Activated CD8-positive, alpha-beta memory T cell treated with anti-CD3 and anti-CD28 coated beads, Interleukin-2, amount 10 ng/mL, durations not matched to agents 7 days and 5 days (primary cell): Measurements from ENCODE around the gene MSRB1. TPM values are rescaled to one million over a fixed set of nuclear protein-coding genes. Genes with fewer than 3 reads are reported as not detected.

Experiments
- ATAC-seq: fragments of 150-1000 bp; cut with Tn5 transposase; one replicate; pipeline ENCODE4 v1.10.0; 2021; ENCODE audit warnings: moderate library complexity
- CTCF ChIA-PET: fragments of 350-600 bp; sonication (Branson Sonifier 250); formaldehyde crosslinking; loops from one replicate; lab custom pipeline; 2021; ENCODE audit warnings: antibody characterized with exemption; lab: Charles Lee
- DNase-seq: peaks from one replicate; pipeline ENCODE4 v3.0.0-alpha.2; 2020
- H3K27ac Mint-ChIP-seq: one replicate; pipeline ENCODE4 v1.8.0; 2021; ENCODE audit warnings: mild to moderate bottlenecking, mixed read lengths
- H3K27me3 Mint-ChIP-seq: one replicate; pipeline ENCODE4 v1.8.0; 2021; ENCODE audit warnings: mixed read lengths
- H3K36me3 Mint-ChIP-seq: one replicate; pipeline ENCODE4 v1.8.0; 2021; ENCODE audit warnings: mild to moderate bottlenecking, mixed read lengths
- H3K4me1 Mint-ChIP-seq: one replicate; pipeline ENCODE4 v1.8.0; 2021; ENCODE audit warnings: mixed read lengths
- H3K4me3 Mint-ChIP-seq: one replicate; pipeline ENCODE4 v1.8.0; 2021; ENCODE audit warnings: mild to moderate bottlenecking, moderate library complexity, mixed read lengths
- H3K9me3 Mint-ChIP-seq: one replicate; pipeline ENCODE4 v1.8.0; 2022; ENCODE audit warnings: low read depth, mixed read lengths
- total RNA-seq, 2 experiments: library from RNA; stranded (reverse); gene quantifications; one replicate each; pipeline ENCODE4 v1.2.3, GENCODE V29; 2021

The MSRB1 gene
- total RNA-seq, 2 experiments from 2014 or later, result 14.5 to 19.8 TPM

DNA sequence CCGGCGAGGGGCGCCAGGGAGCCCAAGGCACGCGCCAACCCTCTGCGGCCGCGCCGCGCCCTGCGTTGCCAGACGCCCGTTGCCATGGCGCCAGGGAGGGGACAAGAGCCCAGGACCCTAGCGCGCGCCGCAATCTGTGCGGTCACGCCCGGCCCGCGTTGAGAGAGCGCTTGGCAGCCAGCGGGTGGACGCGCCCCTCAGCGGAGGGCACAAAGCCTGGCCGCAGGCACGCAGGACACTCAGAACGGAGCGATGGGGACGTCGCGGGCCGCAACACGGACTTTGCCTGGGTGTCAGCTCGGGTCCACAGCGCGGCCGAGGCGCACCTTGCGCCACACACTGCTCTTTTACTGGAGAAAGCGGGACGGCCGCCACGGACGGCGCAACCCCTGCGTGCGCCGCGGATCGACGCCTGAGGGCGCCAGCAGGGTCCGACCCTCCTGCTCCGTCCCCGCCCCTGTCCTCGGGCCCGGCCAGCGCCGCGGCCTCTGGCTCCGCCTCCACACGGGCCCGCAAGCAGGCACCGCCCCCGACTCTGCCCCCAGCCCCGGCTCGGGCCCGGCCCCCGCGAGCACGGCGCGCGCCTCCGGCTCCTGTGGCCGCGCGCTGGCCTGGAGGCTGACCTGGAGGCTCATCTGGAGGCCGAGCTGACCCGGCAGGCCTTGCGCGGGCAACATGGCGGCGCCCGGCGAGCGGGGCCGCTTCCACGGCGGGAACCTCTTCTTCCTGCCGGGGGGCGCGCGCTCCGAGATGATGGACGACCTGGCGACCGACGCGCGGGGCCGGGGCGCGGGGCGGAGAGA, 40.7 kb upstream of the MSRB1 start, which contains the start of gene GFER:
Gene GFER, plus strand, starts transcription at position 650 of the 803 bp plus-strand sequence. Its CDS starts 26 bp downstream, at position 676.
- CTCF ChIA-PET, result interaction anchor here (1.1 to 4.5 kb wide), 8 partner anchors 9 to 169 kb away, joined by 3 to 22 read pairs (median 4); partner anchors contain the start of genes RPS2 and TBL3
- Mint-ChIP-seq H3K9me3 (no peaks in the 10 kb centered on the region), H3K4me1 (peaks cover 13% of the 10 kb centered on the region), H3K4me3 (peak within 1 kb of the TSS; percentile 83), H3K36me3 (peaks cover 8% of the 10 kb centered on the region), H3K27me3 (peaks cover 42% of the 10 kb centered on the region), H3K27ac (peak within 1 kb of the TSS; percentile 36)
- ATAC-seq, result peak; percentile 90
- peak; percentile 84 for DNase-seq

DNA sequence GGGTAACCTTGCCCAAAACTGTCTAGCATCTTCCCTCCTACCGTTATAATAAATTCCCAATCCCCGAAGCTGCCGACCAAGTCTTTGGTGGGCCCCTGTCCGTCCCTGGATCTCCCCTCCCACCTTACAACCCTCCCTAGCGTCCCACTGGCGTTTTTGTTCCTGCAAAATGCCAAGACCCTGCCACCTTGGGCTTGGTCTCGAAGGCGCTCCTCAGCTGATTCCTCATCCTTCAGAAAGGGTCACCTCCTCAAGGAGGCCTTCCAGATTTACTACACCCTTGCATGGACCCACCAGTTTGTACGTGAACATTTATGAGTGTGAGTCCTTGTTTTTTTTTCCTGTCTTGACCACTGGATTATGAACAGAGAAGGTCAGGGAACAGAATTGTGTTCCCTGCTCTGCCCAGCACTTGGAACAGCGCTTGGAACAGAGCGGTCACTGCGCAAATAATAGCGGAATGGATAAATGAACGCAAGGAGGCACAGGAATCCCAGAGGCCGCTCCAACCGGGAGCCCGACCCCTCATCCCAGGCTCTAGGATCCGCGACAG, 40.1 kb upstream of the MSRB1 start:
- H3K27me3 Mint-ChIP-seq, result peaks cover 39% of the 10 kb centered on the region
- H3K36me3 Mint-ChIP-seq, result peaks cover 8% of the 10 kb centered on the region
- peak overlapping the region; percentile 83 for H3K4me3 Mint-ChIP-seq
- no peak for DNase-seq
- CTCF ChIA-PET, result interaction anchor here (1.1 to 4.5 kb wide), 6 partner anchors 10 to 170 kb away, joined by 3 to 22 read pairs (median 4); partner anchors contain the start of gene TBL3
- H3K27ac Mint-ChIP-seq, result no peak overlapping the region
- no peaks in the 10 kb centered on the region for H3K9me3 Mint-ChIP-seq
- H3K4me1 Mint-ChIP-seq, result peaks cover 13% of the 10 kb centered on the region
- ATAC-seq, result no peak

DNA sequence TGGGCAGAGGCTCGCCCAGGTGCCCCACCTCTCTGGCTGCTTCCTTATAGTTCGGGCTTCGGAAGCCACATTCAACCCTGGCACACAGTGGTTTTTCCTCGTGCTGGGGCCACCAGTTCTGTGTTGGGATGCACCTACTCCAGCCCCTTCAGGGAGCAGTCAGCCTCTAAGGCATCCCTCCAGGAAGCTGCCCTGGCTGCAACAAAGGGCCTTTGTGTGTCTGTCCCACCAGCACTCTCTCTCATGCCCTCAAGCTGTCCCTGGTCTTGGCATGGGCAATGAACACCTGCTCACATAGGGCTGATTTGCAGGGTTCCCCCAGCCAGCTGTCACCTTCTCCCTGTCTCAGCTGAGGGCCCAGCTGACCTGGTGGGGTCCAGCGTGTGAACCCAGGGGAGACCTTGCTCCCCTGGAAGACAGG, 39.0 kb upstream of the MSRB1 start:
- ATAC-seq (no peak), DNase-seq (no peak)
- no peaks in the 10 kb centered on the region for H3K9me3 Mint-ChIP-seq
- peaks cover 39% of the 10 kb centered on the region for H3K27me3 Mint-ChIP-seq
- CTCF ChIA-PET, result interaction anchor here (1.4 to 4.5 kb wide), 5 partner anchors 10 to 171 kb away, joined by 3 to 22 read pairs (median 6); partner anchors contain the start of gene TBL3
- H3K4me1 Mint-ChIP-seq, result peaks cover 13% of the 10 kb centered on the region
- H3K36me3 Mint-ChIP-seq, result peaks cover 11% of the 10 kb centered on the region
- H3K4me3 Mint-ChIP-seq, result no peak overlapping the region
- H3K27ac Mint-ChIP-seq, result no peak overlapping the region

DNA sequence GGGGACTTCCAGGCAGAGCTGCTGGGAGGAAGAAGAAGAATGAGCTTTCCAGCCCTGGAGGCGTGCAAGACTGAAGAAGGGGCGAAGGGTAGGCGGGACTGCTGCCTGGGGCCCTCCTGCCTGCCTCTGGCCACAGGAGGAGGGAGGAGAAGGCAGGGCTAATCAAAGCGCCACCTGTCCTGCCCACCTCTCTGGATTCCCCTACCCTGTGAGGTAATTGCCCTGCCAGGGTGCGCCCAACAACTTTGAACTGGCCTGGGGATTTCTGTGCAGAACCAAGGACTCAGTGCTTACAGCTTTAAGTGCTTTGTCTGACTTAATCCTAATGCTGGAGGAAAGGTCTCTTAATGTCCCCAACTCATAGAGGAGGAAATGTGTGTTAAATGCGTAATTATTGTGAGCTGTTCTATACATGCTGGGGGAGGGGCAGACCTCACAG, 38.4 kb upstream of the MSRB1 start, which contains the start of gene NOXO1:
Gene NOXO1, minus strand, starts transcription at position 72 of the 439 bp plus-strand sequence. CDS start 290 bp downstream, outside the sequence.
- H3K27ac Mint-ChIP-seq, result no peak within 1 kb of the TSS
- peaks cover 13% of the 10 kb centered on the region for H3K4me1 Mint-ChIP-seq
- no peak for DNase-seq
- H3K36me3 Mint-ChIP-seq, result peaks cover 8% of the 10 kb centered on the region
- ATAC-seq, result no peak
- peak within 1 kb of the TSS; percentile 7 for H3K4me3 Mint-ChIP-seq
- CTCF ChIA-PET, result interaction anchor here (1.4 to 4.5 kb wide), 4 partner anchors 10 to 159 kb away, joined by 3 to 22 read pairs (median 10); partner anchors contain the start of gene TBL3
- peaks cover 39% of the 10 kb centered on the region for H3K27me3 Mint-ChIP-seq
- H3K9me3 Mint-ChIP-seq, result no peaks in the 10 kb centered on the region

DNA sequence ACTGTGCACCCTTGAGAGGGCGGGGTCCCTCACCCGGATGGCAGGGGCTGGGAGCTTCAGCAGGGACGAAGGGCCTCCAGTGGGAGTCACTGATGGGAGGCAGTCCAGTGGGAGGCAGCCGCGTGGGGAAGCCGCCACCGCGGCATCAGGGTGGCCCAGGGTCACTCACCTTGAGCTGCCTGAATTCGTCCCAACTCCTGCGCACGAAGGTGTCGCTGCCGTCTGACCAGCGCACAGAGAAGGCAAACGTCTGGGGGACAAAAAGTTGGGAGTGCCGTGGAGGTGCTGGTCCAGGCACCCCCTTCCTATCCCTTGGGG, 37.7 kb upstream of the MSRB1 start:
- DNase-seq, result no peak
- no peaks in the 10 kb centered on the region for H3K9me3 Mint-ChIP-seq
- H3K27me3 Mint-ChIP-seq, result peaks cover 39% of the 10 kb centered on the region
- CTCF ChIA-PET, result interaction anchor here (1.7 kb wide), 1 partner anchor 160 kb away, joined by 6 read pairs; no protein-coding TSS in a partner anchor
- ATAC-seq, result no peak
- no peak overlapping the region for H3K4me3 Mint-ChIP-seq
- peaks cover 12% of the 10 kb centered on the region for H3K4me1 Mint-ChIP-seq
- H3K36me3 Mint-ChIP-seq, result peaks cover 7% of the 10 kb centered on the region
- no peak overlapping the region for H3K27ac Mint-ChIP-seq

DNA sequence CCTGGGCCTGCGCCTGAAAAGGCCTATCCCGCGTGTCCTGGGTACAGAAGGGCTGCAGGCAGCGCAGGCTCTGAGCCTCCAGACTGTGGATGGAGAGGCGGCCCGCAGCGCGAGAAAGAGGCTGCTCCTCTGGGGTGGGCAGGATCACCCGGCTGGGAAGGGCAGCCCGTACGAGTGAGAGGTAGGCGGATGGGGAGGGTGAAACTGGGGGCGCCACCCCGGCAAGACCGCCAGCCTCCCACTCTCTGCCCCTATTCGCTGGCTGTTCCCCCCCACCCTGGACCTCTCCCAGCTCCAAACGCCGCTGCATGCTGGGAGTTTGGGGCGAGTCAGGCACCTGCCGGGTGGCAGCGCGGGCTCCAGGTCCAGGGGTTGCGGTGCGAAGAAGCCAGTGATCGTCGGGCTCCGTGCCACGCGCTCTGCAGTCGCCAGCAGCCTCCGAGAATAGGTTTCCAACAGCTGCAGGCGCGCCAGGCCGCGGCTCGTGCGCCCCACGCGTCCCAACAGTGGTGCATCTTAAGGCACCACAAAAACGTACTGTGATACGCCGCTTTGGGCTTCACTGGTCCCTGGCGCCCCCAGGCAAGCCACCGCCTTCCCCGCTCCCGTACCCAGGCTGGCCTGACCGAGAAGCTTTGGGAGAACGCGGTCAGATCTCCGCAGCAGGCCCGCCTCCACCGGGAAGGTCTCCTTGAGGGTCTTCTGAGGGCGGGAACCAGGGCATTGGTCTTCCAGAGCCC, 37.2 kb upstream of the MSRB1 start:
- CTCF ChIA-PET, result no interaction called here
- H3K27ac Mint-ChIP-seq, result no peak overlapping the region
- no peak for ATAC-seq

DNA sequence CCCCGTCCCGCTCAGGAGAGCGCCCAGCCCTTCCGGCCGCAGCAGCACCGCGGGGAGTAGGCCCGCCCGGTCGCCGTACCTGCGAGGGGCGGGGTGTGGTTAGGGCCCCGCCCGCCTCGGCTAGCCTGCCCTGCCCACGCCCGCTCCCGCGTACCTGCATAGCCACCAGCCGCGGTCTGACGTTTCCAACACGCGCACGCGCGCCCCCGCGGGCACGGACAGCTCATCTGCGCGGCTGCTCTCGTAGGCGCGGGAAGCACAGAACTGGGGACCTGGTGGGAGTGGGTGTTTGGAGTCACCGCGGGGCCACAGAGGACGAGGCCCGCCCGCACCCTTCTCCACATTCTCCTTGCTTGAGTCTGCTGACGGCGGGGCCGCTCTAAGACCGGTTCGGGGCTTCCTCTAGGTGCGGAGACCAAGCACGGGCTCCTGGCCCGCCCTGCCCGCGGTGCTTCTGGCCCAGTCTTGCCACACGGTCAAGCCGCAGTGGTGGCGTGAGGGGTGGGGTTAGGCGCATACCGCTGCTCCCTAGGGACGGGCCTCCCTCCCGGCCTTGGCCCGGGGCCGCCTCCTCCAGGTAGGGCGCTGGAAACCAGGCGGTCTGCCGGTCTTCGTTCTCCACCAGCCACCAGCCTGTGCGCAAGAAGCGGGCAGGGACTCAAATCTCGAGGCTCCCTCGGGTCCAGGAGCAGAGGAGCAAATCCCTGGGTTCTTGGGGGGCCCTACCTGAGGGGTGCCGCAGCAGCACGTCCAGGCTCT, 36.5 kb upstream of the MSRB1 start:
- H3K27ac Mint-ChIP-seq, result no peak overlapping the region
- H3K9me3 Mint-ChIP-seq, result no peaks in the 10 kb centered on the region
- H3K4me3 Mint-ChIP-seq, result no peak overlapping the region
- peaks cover 5% of the 10 kb centered on the region for H3K36me3 Mint-ChIP-seq
- no peak for ATAC-seq
- no peak for DNase-seq
- CTCF ChIA-PET, result no interaction called here
- H3K27me3 Mint-ChIP-seq, result peaks cover 39% of the 10 kb centered on the region
- no peaks in the 10 kb centered on the region for H3K4me1 Mint-ChIP-seq

More for the DNA sequence above, 37.2 kb upstream of the MSRB1 start:
- peaks cover 39% of the 10 kb centered on the region for H3K27me3 Mint-ChIP-seq
- H3K9me3 Mint-ChIP-seq, result no peaks in the 10 kb centered on the region
- peaks cover 7% of the 10 kb centered on the region for H3K36me3 Mint-ChIP-seq
- no peak overlapping the region for H3K4me3 Mint-ChIP-seq
- peaks cover 7% of the 10 kb centered on the region for H3K4me1 Mint-ChIP-seq
- no peak for DNase-seq

DNA sequence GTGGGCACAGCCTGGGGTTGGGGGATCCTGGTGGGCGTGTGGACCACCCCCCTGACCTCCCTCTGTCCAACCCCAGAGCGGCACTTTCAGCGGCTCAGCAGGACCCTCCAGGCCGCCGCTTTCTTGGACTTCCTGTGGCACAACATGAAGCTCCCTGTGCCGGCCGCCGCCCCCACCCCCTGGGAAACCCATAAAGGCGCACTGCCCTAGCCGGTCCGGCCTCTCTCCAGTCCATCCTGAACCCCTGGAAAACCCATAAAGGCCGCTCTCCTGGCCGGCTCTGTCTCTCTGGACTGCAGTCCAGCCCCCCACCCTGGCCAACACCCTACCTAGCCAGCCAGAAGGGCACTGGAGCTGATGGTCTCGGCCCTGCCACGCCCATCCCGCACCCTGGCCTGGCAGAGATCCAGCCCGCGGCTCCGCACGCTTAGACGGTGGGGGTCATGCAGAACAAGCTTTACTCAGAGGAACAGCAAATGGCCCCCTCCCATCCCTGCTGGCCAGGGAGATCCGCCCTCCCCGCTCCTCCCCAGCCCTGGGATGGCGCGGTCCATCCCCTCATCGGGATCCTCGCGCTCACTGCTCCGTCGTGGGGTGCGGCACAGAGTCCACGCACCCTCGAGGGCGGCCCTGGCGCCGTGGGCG, 35.6 kb upstream of the MSRB1 start:
- Mint-ChIP-seq H3K27me3 (peaks cover 39% of the 10 kb centered on the region), H3K27ac (no peak overlapping the region), H3K9me3 (no peaks in the 10 kb centered on the region), H3K36me3 (peaks cover 5% of the 10 kb centered on the region), H3K4me3 (no peak overlapping the region), H3K4me1 (no peaks in the 10 kb centered on the region)
- CTCF ChIA-PET, result no interaction called here
- ATAC-seq, result no peak
- no peak for DNase-seq

DNA sequence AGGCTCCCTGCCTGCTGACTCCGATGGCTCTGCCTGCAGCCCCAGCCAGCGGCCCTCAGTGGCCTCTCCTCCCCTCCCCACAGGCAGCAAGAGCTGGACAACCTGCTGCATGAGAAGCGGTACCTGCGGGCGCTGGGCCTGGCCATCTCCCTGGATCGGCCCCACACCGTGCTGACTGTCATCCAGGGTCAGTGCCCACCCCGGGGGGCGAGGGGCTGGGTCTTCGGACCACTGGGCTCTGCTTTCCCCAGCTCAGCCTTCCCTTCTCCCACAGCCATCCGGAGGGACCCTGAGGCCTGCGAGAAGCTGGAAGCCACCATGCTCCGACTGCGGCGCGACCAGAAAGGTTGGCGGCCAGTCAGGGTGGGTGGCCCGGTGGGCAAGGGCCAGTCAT, 34.9 kb upstream of the MSRB1 start:
- no peak overlapping the region for H3K27ac Mint-ChIP-seq
- CTCF ChIA-PET, result no interaction called here
- DNase-seq (no peak), ATAC-seq (no peak)
- peaks cover 35% of the 10 kb centered on the region for H3K27me3 Mint-ChIP-seq
- no peaks in the 10 kb centered on the region for H3K9me3 Mint-ChIP-seq
- no peak overlapping the region for H3K4me3 Mint-ChIP-seq
- H3K36me3 Mint-ChIP-seq, result peaks cover 5% of the 10 kb centered on the region
- peaks cover 6% of the 10 kb centered on the region for H3K4me1 Mint-ChIP-seq

DNA sequence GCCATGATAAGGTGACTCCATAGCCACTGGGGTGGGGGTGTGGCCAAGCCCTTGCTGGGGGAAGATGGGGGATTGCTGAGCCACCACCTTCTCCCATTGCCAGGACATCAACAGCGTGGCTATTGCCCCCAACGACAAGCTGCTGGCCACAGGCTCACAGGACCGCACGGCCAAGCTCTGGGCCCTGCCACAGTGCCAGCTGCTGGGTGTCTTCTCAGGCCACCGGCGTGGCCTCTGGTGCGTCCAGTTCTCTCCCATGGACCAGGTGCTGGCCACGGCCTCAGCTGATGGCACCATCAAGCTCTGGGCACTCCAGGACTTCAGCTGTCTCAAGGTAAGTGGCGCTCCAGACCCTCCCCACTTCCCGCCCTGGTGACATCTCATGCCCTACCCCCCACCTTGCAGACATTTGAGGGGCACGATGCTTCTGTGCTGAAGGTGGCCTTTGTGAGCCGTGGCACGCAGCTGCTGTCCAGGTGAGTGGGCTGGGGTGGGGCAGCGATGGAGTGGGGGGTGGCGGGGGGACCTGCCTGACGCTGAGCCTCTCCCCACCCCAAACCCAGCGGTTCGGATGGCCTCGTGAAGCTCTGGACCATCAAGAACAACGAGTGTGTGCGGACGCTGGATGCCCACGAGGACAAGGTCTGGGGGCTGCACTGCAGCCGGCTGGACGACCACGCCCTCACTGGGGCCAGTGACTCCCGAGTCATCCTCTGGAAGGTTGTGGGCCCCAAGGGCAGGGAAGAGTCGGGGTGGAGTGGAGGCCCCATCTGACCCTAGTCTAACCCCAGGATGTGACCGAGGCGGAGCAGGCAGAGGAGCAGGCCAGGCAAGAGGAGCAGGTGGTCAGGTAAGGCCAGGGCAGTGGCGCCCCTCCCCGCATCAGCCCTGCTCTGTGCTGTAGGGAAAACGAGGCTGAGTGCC, 34.2 kb upstream of the MSRB1 start:
- Mint-ChIP-seq H3K27ac (no peak overlapping the region), H3K4me1 (peaks cover 10% of the 10 kb centered on the region), H3K9me3 (no peaks in the 10 kb centered on the region), H3K27me3 (peaks cover 28% of the 10 kb centered on the region), H3K36me3 (peaks cover 5% of the 10 kb centered on the region), H3K4me3 (no peak overlapping the region)
- CTCF ChIA-PET, result no interaction called here
- ATAC-seq (no peak), DNase-seq (no peak)

DNA sequence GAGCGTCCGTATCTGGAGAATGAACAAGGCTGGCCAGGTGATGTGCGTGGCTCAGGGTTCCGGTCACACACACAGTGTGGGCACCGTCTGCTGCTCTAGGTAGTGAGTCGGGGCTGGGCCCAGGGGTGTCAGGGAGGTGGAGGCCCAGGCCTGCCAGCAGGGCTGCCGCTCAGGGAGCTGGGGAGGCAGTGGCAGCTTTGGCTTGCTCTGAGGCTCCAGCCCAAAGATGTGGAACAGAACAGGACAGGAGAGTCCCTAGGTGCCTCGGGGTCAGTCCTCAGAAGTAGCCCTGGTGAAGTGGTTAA, 33.2 kb upstream of the MSRB1 start:
- H3K27ac Mint-ChIP-seq, result no peak overlapping the region
- CTCF ChIA-PET, result interaction anchor here (0.5 kb wide), 1 partner anchor 174 kb away, joined by 3 read pairs; no protein-coding TSS in a partner anchor
- no peaks in the 10 kb centered on the region for H3K9me3 Mint-ChIP-seq
- DNase-seq, result no peak
- no peak overlapping the region for H3K4me3 Mint-ChIP-seq
- peaks cover 18% of the 10 kb centered on the region for H3K27me3 Mint-ChIP-seq
- peaks cover 5% of the 10 kb centered on the region for H3K36me3 Mint-ChIP-seq
- no peak for ATAC-seq
- H3K4me1 Mint-ChIP-seq, result peaks cover 16% of the 10 kb centered on the region
